ENCODE data around the gene APOL6.
"Not testable (repeated sequence)": the region's sequence is repeated elsewhere in the genome, so short reads cannot be mapped to it uniquely, and the experiment has no call there.

APOL6 gene

DNA sequence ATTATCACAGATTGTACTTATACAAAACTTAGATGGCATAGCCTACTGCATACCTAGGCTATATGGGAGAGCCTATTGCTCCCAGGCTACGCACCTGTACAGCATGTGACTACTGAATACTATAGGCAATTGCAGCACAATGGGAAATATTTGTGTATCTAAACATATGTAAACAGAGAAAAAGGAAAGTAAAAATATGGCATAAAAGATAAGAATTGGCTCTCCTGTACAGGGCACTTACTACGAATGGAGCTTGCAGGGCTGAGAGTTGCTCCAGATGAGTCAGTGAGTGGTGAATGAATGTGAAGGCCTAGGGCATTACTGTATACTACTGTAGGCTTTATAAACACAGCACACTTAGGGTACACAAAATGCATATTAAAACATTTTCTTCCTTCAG is 13.2 kb downstream of the APOL6 start:
- peaks cover 11% of the 10 kb centered on the region for H3K36me3 ChIP-seq (ENCODE audit: control insufficient read depth, insufficient read depth, low read length)
- no peak for DNase-seq (ENCODE audit: extremely low read depth, insufficient read length)
- H3K4me3 ChIP-seq (replicated peaks; ENCODE audit: low read depth, low read length), result no peak overlapping the region
- H3K27me3 ChIP-seq (replicated peaks; ENCODE audit: control insufficient read depth, insufficient read depth, low read length), result no peaks in the 10 kb centered on the region
- TF ChIP-seq, protein P1, sequence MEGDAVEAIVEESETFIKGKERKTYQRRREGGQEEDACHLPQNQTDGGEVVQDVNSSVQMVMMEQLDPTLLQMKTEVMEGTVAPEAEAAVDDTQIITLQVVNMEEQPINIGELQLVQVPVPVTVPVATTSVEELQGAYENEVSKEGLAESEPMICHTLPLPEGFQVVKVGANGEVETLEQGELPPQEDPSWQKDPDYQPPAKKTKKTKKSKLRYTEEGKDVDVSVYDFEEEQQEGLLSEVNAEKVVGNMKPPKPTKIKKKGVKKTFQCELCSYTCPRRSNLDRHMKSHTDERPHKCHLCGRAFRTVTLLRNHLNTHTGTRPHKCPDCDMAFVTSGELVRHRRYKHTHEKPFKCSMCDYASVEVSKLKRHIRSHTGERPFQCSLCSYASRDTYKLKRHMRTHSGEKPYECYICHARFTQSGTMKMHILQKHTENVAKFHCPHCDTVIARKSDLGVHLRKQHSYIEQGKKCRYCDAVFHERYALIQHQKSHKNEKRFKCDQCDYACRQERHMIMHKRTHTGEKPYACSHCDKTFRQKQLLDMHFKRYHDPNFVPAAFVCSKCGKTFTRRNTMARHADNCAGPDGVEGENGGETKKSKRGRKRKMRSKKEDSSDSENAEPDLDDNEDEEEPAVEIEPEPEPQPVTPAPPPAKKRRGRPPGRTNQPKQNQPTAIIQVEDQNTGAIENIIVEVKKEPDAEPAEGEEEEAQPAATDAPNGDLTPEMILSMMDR (IDR thresholded peaks at IDR 0.05; ENCODE audit: insufficient read depth, low read length, poor library complexity, severe bottlenecking), result no peak

DNA sequence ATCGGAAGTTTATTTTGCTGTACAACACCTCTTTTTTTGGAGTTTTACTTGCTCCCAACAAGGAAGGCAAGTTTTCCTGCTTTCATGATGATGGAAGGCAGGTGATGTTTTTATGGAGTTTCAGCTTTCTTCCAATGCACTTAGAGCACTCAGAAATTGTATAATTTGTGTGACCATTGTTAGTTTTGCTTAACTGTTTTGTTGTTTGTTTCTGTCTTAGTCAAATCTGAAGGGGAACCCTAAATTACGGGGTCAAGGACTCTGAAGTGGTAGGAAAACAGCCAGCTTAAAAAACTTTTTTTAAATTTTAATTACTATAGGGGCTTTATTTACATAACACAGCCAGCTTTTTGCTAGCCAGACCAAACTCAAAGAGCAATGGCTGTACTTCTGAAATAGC is 14.7 kb downstream of the APOL6 start:
- Histone ChIP-seq H3K36me3 (ENCODE audit: control insufficient read depth, insufficient read depth, low read length) (peaks cover 9% of the 10 kb centered on the region), H3K27me3 (replicated peaks; ENCODE audit: control insufficient read depth, insufficient read depth, low read length) (no peaks in the 10 kb centered on the region), H3K4me3 (replicated peaks; ENCODE audit: low read depth, low read length) (no peak overlapping the region)
- no peak for DNase-seq (ENCODE audit: extremely low read depth, insufficient read length)
- TF ChIP-seq, protein P1 (IDR thresholded peaks at IDR 0.05; ENCODE audit: insufficient read depth, low read length, poor library complexity, severe bottlenecking), result no peak

DNA sequence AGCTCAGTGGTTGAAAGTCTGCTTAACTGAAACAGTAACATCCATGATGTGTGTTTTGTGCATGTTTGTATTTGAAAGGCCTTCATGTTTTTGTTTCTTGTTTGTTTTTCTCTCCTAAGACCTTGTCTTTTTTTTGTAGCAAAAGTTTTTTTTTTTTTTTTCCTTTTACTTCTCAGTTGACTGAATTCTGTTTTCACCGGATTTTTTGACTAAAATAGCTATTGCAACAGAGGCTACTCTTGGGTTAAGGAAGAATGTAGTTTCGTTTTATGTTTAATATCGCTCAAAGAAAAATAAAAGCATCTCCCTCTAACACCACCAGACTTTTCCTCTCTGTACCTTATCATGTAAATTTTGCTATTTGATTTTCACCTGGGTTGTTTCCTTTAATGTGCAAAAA is 15.1 kb downstream of the APOL6 start:
- Histone ChIP-seq H3K27me3 (replicated peaks; ENCODE audit: control insufficient read depth, insufficient read depth, low read length) (no peaks in the 10 kb centered on the region), H3K4me3 (replicated peaks; ENCODE audit: low read depth, low read length) (no peak overlapping the region), H3K36me3 (ENCODE audit: control insufficient read depth, insufficient read depth, low read length) (peaks cover 9% of the 10 kb centered on the region)
- TF ChIP-seq, protein P1 (IDR thresholded peaks at IDR 0.05; ENCODE audit: insufficient read depth, low read length, poor library complexity, severe bottlenecking), result no peak
- no peak for DNase-seq (ENCODE audit: extremely low read depth, insufficient read length)

DNA sequence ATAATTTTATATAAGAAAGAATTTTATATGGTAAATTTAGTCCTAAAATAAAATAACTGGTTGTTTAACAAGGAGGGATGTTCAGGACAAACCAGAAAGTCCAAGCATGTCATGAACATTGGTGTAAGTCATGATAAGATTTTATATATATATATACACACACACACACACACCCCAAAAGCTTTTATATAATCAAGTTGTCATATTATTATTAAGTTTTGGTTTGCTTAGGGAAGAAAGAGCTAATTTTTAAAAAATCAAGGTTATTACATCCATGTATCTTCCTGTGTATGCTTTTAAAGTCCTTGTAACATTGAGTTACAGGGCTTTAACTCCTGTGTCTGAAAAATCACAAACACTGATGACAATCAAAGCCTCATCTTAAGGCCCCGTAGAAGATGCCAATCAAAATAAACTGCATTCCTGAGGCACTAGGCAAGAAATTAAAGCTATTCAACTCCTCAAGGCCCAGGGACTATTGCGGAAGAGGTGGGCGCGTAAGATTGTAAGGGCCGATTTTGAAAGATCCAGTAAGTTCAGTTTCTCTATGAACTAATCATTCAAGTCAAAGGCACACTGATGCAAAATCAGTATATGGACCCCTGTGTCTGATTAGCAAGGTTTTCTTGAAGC is 16.8 kb downstream of the APOL6 start:
- Histone ChIP-seq H3K36me3 (ENCODE audit: control insufficient read depth, insufficient read depth, low read length) (no peaks in the 10 kb centered on the region; the same call in 1 of the 2 replicates), H3K27me3 (replicated peaks; ENCODE audit: control insufficient read depth, insufficient read depth, low read length) (no peaks in the 10 kb centered on the region), H3K4me3 (replicated peaks; ENCODE audit: low read depth, low read length) (no peak overlapping the region)
- TF ChIP-seq, protein P1 (IDR thresholded peaks at IDR 0.05; ENCODE audit: insufficient read depth, low read length, poor library complexity, severe bottlenecking), result no peak
- no peak for DNase-seq (ENCODE audit: extremely low read depth, insufficient read length)

DNA sequence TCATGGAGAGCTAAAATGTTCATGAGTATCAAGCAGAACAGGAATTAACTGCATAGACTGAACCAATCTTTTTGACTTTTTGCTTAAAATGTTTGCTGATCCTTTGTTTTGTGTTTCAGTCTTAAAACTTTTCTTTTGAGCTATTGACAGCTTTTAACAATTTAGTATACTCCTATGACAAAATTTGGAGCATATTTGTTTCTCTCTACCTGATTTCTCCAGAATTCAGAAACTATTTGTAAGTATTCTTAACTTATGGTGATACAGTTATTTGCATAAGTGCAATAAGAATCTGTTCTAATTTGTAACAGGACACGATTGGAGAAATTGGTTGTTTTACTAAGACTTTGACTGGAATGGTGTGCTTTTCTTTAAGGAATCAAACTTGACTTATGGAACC is 18.5 kb downstream of the APOL6 start:
- H3K4me3 ChIP-seq (replicated peaks; ENCODE audit: low read depth, low read length); H3K27me3 ChIP-seq (replicated peaks; ENCODE audit: control insufficient read depth, insufficient read depth, low read length); DNase-seq (ENCODE audit: extremely low read depth, insufficient read length); H3K36me3 ChIP-seq (ENCODE audit: control insufficient read depth, insufficient read depth, low read length): not testable (repeated sequence)

DNA sequence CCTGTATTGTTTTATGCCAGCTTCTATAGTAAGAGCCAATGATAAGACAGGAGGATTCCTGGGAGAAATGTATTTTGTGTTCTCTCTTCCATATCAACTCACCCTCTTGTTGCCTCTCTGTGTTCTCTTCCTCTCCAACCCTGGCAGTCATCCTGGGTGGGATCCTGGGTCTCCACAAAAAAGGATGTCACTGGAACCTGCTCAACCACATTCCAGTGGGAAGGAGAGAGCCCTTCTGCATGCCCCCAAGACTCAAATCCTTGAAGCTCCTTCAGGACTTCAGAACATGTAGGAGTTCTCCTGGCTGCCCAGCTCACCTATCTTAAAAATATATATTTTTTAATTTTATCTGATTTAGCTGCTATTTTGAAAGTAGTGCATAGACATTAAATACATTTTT is 26.1 kb downstream of the APOL6 start:
- TF ChIP-seq, protein P1 (IDR thresholded peaks at IDR 0.05; ENCODE audit: insufficient read depth, low read length, poor library complexity, severe bottlenecking), result no peak
- no peak for DNase-seq (ENCODE audit: extremely low read depth, insufficient read length)
- no peak overlapping the region for H3K4me3 ChIP-seq (replicated peaks; ENCODE audit: low read depth, low read length)
- no peaks in the 10 kb centered on the region for H3K36me3 ChIP-seq (ENCODE audit: control insufficient read depth, insufficient read depth, low read length)
- no peaks in the 10 kb centered on the region; the same call in 1 of the 2 replicates for H3K27me3 ChIP-seq (replicated peaks; ENCODE audit: control insufficient read depth, insufficient read depth, low read length)

DNA sequence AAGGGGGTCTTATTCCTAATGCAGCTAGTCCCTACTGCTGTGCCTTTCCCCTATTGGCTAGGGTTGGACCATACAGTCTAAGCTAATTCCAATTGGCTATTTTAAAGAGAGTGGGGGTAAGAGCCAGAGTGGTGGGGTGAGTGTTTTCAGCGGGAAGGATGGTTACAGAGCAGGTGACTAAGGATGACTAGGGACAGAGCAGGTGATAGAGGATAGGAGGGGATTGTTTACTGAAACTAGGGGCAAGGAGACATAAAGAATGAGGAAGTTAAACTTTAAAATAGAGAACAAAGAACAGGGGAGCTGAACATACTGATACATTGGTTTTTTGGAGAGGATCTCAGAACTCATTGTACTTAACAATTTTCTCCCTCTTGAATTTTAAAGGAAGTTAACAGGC is 27.8 kb downstream of the APOL6 start:
- not testable (repeated sequence) for H3K36me3 ChIP-seq (ENCODE audit: control insufficient read depth, insufficient read depth, low read length)

More for the DNA sequence above, 27.8 kb downstream of the APOL6 start:
- not testable (repeated sequence) for DNase-seq (ENCODE audit: extremely low read depth, insufficient read length); H3K4me3 ChIP-seq (replicated peaks; ENCODE audit: low read depth, low read length); H3K27me3 ChIP-seq (replicated peaks; ENCODE audit: control insufficient read depth, insufficient read depth, low read length)

Data from GM06990 (cell line).